ENCODE data around the gene DMRTB1.

The DMRTB1 gene

GRCh38 chr1:53459321-53460175 lies at the start of gene DMRTB1:
DMRTB1 (plus strand) TSS chr1:53459399; CDS start chr1:53459454, 55 bp downstream.
- in situ Hi-C loops (cut with MboI; ENCODE audit: low sequenced_read_pairs), result no loop called here

DNA sequence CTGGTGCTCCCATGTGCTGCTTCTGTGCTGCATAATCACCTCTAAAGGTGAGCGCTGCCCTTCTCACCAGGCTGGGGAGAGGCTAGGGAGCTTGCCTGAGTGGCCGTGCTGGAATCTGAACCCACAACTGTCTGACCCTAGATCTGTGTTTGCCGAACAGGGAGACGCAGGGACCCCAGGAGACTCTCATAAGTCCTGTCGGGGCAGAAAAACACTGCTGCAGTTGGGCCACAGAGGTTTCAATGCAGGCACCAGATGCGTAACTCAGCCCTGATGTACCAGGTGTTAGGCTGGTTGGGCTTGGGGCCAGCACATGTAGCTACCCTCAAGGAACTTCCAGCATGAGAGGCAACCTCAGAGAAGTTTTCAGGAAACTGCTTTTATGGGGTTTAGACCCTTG lies 49.5 kb upstream of the DMRTB1 start:
- in situ Hi-C loops (cut with MboI; ENCODE audit: low sequenced_read_pairs), result no loop called here

GRCh38 chr1:53410100-53410541 lies 49.1 kb upstream of the DMRTB1 start:
- in situ Hi-C loops (cut with MboI; ENCODE audit: low sequenced_read_pairs), result no loop called here

DNA sequence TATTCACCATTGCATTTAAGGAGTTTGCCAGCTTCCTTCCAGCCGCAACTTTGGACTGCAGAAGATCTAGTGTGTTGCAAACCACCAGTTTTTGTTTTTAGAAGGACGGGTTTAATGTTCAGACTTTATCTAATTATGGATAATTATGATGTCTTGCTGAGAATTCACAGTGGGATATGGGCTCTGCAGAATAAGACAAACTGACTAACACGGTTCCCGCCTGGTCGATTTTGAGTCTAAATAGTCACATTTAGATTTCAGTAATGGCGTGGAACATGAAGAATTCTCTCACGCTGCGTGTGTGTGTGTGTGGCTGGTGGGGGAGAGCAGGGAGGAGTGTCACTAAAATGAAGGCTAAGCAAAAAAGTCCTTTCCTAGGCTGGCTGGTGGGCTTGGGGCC lies 48.5 kb upstream of the DMRTB1 start:
- in situ Hi-C loops (cut with MboI; ENCODE audit: low sequenced_read_pairs), result no loop called here

DNA sequence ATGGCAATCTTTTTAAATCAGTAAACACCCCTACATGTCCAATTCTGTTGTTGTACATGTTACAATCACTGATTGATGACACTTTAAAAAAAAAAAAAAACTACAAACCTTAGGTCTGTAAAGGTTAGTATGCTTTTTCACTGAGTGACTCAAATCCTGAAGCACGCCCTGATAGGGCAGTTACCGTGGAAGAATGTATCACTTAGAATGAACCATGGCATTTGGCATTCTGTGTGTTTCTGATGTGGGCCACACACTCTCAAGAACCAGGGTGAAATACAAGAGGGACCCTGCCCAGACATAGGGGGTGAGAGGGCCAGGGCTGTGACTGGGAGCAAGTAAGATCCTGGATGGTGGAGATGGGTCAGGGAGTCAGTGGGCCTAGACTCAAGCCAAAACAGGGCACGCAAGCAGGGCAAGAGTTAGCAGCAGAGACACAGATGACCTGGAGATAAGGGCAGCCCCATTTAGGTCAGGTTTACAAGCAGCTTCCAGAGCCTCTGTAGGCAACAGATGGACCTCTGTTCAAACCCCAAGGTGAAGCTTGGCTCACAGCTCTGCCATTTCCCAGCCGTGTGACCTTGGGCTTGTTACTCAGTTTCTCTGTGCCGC lies 47.6 kb upstream of the DMRTB1 start:
- in situ Hi-C loops (cut with MboI; ENCODE audit: low sequenced_read_pairs), result no loop called here

GRCh38 chr1:53412285-53413174 lies 46.7 kb upstream of the DMRTB1 start:
- in situ Hi-C loops (cut with MboI; ENCODE audit: low sequenced_read_pairs), result no loop called here

DNA sequence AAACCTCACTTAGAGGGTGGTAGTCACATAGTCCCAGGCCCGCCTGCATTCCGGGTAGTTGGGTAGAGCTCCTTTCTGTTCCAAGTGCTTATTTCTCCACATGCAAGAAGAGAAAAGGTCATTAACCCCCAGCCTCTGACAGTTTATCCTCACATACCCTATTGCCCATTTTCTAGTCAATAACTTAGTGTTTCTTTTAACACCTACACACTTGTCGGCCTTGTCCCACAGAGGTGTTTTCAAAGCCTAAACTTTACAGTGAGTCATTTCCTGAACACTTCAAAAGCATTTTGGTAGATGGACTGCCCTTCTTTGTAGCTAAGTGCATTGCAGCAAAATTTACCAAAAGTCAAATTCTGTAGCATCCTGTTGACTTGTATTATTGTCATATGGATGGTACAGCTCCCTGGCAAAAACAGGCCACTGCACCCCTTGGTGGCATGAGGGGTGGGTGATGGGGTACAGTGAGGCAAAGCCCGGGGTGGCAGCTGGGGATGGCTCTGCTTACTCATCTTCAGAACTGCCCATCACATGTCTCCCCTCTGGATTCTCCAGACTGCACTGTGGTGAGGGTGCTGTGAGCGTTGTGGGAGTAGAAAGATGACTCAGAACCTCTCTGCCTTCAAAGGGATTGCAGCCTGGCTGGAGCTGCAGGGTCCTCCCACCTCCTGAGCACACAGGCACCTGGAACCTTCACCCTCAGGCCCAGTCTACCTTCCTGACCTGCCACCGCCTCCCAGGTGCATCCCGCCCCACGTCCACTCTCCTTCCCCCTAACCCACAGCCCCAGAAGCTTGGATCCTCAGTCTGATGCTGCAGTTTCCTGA lies 45.8 kb upstream of the DMRTB1 start:
- in situ Hi-C loops (cut with MboI; ENCODE audit: low sequenced_read_pairs), result no loop called here

GRCh38 chr1:53414632-53415031 lies 44.6 kb upstream of the DMRTB1 start:
- in situ Hi-C loops (cut with MboI; ENCODE audit: low sequenced_read_pairs), result no loop called here

DNA sequence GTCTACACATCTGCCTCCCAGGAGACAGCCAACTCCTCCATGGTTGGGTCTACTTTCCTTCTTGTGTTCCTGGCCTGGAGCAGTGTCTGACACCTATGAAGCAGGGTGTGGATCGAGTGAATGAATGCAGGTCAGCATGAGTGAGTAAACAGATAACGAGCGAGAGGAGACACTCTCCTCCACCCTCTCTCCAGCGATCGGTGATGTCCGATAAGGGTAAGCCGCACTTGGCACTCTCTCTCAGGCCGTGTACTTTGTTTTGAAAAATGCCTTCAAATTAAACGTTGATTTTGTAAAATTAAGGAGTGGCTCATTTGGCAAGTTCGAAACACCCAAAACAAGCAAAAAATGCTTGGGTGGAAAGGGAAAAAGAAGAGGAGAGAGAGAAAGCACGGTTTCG lies 43.8 kb upstream of the DMRTB1 start:
- in situ Hi-C loops (cut with MboI; ENCODE audit: low sequenced_read_pairs), result no loop called here

GRCh38 chr1:53416269-53416813 lies 42.9 kb upstream of the DMRTB1 start:
- in situ Hi-C loops (cut with MboI; ENCODE audit: low sequenced_read_pairs), result no loop called here

DNA sequence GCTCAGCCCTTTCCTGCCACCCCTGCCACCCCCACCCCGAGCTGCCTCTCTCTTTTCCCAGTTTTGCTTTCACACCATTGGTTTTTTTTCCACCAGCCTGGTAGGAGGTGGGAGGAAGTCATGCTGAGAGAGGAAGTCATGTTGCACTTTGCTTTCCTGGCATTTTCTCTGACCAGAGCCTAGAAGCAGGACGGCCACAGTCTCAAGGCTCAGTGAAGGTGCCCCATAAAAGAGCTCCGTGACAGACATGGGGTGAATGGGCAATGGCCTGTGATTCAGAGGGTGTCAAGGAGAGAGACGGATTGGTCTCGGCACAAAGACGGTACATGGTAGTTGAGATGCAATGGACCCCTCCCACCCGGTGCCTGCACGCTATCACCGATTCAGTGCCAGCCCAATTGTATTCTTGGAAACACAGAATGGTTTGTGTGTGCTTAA lies 42.1 kb upstream of the DMRTB1 start:
- in situ Hi-C loops (cut with MboI; ENCODE audit: low sequenced_read_pairs), result no loop called here

GRCh38 chr1:53419034-53419433 lies 40.2 kb upstream of the DMRTB1 start:
- in situ Hi-C loops (cut with MboI; ENCODE audit: low sequenced_read_pairs), result no loop called here

DNA sequence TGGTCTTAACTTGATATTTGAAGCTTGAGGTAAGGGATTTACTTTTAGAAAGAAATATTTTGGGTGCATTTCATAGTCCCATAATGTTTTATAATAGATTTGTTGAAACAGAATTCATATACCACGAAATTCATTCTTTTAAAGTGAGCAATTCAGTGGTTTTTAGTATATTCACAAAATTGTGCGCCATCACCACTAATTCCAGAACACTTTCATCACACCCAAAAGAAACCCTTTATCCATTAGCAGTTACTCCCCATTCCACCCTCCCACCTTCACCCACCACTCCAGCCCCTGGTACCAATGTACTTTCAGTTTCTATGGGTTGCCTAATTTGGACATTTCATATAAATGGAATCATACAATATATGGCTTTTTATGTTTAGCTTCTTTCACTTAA lies 38.9 kb upstream of the DMRTB1 start:
- in situ Hi-C loops (cut with MboI; ENCODE audit: low sequenced_read_pairs), result no loop called here

GRCh38 chr1:53421208-53421607 lies 38.0 kb upstream of the DMRTB1 start:
- in situ Hi-C loops (cut with MboI; ENCODE audit: low sequenced_read_pairs), result no loop called here

- in situ Hi-C loops (cut with MboI; ENCODE audit: low sequenced_read_pairs), result no loop called here
Observed at GRCh38 chr1:53430261-53430660, 28.9 kb upstream of the DMRTB1 start.

GRCh38 chr1:53430779-53431178 lies 28.4 kb upstream of the DMRTB1 start:
- in situ Hi-C loops (cut with MboI; ENCODE audit: low sequenced_read_pairs), result no loop called here

DNA sequence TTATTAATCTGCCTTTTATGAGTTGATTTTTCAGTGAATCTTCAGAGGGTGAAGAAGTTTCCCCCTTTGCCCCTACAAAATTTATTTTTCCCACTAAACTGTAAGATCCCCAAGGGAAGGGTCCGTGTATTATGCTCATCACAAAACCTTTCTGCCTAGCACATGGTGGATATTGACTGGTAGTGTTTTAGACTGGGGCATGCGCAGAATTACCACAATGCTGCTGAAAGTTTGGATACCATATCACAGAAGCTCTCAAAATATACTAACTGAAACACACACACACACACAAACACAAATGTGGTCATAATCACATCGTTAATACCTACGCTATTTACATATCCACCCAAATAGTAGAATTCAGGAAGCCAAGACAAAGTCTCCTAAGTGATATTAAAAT lies 28.0 kb upstream of the DMRTB1 start:
- in situ Hi-C loops (cut with MboI; ENCODE audit: low sequenced_read_pairs), result no loop called here

- in situ Hi-C loops (cut with MboI; ENCODE audit: low sequenced_read_pairs), result no loop called here
Observed at GRCh38 chr1:53431805-53432565, 27.2 kb upstream of the DMRTB1 start.

DNA sequence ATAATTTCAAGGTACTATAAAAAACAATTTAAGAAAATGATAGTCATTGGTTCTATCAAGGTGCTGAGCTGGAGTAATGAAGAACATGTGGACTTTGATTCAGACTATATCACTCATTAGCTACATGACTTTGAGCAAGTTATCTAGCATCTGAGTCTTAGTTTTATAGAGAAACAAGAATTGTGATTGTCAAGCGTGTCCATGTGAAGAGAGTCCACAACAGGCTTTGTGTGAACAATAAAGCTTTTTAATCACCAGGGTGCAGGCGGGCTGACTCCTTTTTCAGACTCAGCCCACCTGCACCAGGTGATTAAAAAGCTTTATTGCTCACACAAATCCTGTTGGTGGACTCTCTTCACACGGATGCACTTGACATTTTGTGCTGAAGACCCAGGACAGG lies 26.6 kb upstream of the DMRTB1 start:
- in situ Hi-C loops (cut with MboI; ENCODE audit: low sequenced_read_pairs), result no loop called here
